IPS-18c (cell line): ENCODE results near the gene CYP11A1.
"Not testable (repeated sequence)": the region's sequence is repeated elsewhere in the genome, so short reads cannot be mapped to it uniquely, and the experiment has no call there.

ENCODE experiments used
- H3K4me3 ChIP-seq: 2 replicates; pipeline ENCODE4 v1.7.0; 2013; ENCODE audit warnings: low read depth, mild to moderate bottlenecking, low read length, moderate library complexity; ENCODE audit not compliant: insufficient read depth
- H3K9me3 ChIP-seq: one replicate; pipeline ENCODE4 v1.6.1; 2013; ENCODE audit warnings: mild to moderate bottlenecking, low read length, moderate library complexity; ENCODE audit not compliant: control insufficient read depth, insufficient read depth

The CYP11A1 gene

DNA sequence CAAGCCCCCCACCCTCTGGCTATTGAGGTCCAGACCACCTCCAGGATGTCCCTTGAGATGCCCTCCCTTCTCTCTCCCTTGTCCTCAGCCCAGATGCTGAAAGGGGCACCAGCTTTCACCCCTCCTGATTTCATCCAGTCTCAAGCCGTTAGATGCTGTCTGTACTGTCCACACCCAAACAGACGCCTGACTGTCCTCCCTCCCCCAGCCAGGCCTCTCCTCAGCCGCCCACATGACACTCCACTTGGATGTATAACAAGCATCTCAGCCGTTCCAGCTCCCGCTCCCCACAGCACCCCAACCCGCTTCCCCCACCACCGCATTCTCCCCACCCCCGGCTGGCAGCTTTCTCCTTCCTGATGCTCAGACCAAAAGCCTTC, 25.0 kb upstream of the CYP11A1 start:
- H3K9me3 ChIP-seq = no peaks in the 10 kb centered on the region
- H3K4me3 ChIP-seq = no peak overlapping the region

DNA sequence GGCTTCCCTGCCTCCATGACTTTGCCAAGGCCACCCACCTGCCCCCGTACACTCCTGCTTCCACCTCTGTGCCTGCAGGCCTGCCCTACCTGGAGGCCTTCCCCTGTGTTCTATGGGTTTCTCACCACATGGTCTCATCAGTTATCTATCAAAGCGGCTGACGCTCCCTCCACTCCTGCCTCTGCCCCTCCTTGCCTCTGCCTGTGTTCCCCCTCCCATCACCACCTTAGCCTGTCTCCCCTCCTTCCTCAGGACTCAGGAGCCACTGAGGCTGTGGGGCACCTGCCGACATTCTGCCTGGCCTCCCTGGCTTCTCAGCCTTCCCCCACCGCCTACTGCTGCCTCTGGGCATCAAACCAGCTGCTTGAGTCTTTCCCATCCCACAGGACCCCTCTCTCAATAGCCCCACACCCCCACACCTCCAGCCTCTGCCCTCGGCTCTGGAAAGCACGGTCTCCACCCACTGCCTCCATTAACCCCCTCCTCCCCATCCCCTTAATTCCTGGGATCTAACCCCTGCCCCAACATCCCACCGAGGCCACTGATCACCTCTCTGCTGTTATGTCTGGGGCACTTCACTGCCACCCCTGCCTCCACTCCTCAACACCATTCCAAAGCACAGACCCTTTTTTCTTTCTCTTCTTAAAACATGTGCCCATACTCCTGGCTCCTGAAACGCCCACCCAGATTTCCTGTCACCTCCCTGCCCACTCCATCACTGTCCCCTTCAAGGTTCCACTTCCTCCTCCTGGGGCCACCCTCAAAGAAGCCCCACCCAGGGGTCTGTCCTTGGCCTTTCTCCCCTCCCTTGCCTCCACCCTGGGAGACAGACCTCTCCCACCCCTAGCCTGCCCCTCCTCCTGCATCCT, 24.4 kb upstream of the CYP11A1 start:
- Histone ChIP-seq H3K9me3 (no peaks in the 10 kb centered on the region), H3K4me3 (no peak overlapping the region)

DNA sequence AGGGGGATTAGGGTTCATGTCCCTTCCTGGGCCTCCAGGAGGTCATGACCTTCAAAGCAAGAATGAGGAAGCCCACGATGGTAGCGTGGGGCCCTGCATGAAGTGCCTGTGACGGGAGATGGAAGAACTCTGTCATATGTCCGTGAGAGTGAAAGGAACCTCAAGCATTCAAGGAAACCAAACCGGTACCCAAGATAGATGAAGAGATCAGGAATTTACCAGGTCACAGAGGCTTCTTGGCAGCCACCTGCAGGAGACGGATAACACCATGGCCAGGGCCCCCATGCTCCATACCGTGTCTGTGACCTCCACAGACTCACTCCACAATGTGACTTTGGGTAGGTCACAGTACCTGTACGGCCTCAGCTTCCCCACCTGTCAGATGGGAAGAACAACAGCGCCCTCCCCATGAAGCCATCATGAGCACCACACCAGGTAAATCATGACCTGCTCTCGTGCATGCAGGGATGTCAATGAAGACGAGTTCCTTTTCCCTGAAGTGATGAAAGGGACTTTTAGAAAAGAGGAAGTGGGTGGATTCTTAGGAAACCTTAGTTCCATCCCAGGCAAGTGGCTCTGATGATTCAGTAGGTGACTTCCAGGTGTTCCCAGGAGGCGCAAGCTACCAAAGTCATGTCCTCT, 23.3 kb upstream of the CYP11A1 start:
- no peaks in the 10 kb centered on the region for H3K9me3 ChIP-seq
- no peak overlapping the region for H3K4me3 ChIP-seq

DNA sequence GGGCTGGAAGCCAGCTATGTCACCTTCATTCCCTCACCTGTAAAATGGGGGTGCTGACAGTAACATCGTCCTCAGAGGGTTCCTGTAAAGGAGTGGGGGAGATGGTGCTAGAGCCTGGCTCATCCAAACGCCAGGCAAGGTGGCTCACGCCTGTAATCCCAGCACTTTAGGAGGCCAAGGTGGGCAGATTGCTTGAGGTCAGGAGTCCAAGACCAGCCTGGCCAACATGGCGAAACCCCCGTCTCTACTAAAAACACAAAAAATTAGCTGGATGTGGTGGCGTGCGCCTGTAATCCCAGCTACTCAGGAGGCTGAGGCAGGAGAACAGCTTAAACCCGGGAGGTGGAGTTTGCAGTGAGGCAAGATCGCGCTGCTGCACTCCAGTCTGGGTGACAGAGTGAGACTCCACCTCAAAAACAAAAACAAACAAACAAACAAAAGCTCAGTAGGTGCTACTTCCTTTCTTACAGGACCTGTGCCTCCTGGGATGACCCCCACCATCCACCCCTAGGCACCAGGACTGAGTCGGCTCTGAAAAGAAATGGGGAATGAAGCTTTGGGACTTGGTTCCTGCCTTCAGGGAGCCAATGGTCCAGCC, 22.7 kb upstream of the CYP11A1 start:
- not testable (repeated sequence) for H3K9me3 ChIP-seq, H3K4me3 ChIP-seq

DNA sequence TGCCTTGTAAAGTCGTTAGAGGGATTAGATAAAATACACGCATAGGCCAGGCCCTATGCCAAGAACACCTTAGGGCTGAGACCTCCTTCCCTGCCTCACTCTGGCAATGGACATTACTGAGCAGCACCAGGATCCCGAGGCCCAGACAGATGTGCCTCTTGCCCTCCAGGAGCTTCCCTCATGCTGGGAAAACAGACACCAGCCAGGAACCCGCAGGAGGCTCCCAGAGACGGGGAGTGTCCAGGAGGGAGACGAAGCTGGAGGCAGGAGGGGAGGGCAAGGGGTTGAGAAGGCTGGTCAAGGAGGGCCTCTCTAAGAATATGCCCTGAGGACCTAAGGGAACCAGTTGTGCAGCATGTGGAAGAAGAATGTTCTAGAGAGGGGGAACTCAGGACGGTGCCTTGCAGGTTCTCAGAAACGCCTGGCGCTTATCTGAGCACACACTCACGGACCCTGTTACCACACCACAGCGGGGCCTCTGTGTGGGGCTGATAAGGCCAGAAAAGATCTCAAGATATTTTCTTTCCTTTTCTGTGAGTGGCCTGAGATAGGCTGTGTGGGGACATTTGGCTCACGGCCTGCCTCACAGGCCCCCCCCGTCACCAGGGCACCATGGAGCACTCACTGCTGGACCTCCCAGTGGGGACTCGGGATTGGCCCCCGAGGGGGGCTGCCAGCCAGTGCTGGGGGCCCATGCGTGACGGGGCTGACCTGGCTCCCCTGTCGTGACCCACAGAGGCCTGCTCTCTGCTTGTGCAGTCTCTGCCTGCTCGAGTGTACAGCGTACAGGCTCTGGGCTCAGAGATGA, 22.0 kb upstream of the CYP11A1 start:
- Histone ChIP-seq H3K9me3 (no peaks in the 10 kb centered on the region), H3K4me3 (no peak overlapping the region)

DNA sequence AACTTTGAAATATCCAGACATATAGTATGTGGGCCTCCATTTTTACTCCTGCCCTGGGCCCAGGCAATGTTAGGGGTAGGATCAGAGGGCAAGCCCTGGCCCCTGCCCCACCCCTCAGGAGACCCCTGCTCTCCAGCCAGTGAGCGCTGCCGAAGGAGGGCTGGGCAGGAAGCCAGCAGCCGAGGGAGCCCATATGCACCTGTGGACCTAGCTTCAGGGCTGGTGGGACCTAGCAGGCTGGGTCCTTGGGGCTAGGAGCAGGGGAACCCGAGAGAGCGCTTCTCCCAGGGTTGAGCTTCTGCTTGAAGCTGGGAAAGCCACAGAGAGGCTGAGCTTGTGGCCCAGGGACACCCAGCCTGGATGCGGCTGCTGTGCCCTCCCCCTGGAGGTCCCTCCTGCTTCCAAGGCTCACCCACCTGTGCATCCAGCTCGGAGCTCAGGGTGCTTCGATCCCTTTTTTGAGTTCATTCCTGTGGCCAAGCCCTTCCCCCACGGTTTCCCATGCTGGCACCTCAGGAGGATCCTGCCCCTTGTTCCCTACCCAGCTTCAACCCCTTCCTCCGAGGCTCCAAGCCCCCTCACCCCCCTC, 21.0 kb upstream of the CYP11A1 start:
- Histone ChIP-seq H3K4me3 (no peak overlapping the region), H3K9me3 (no peaks in the 10 kb centered on the region)

DNA sequence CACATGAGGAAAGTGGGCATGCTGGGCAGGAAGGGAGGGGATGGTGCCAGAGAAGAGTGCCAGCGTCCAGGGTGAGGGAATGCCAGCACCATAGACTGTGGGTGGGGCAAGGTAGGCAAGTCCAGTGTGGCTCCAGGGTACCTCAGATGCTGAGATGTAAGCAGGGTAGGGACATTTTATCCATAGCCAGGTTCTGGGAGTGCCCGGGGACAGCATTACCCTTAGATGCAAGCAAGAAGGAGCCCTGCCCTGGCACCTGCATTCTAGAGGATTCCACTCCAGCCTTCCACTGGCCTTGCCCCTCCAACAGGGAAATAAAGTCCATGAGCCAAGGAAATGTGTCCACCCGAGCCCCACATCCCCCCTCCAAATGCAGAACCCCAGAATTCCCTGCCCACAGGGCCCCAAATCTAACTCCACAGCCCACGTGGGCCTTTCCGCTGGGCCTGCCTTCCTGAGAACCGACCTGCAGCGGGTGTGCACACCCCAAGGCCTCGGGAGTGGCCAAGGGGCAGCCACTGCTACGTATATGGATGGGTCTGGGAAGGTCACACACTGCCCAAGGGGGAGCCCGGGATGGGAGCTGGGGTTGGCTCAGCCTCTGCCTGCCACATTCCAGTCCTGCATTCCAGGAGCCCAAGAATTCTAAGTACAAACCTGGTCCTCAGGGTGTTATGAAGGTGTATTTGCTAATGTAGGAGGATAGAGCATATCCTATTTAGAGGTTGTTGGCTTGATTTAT, 20.3 kb upstream of the CYP11A1 start:
- no peak overlapping the region for H3K4me3 ChIP-seq
- H3K9me3 ChIP-seq = no peaks in the 10 kb centered on the region

DNA sequence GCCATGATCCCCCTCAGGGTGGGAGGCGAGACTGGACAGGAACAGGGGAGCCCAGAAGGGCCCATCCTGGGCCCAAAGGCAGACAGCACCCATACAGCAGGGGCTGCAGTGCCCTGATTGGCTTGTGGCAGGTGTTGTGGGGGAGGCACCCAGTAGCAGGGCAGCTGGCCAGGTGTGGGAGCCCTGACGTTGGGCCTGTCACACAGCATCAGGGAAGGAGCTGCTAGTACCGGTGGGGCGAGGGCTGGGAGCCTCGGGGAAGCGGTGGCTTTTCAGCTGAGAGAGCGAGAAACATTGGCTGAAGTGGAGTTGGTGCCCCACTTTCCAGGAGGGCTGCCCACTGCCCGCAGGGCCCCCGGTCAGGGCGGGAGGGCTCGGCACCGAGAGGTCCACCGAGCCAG, 19.7 kb upstream of the CYP11A1 start:
- no peak overlapping the region for H3K4me3 ChIP-seq
- H3K9me3 ChIP-seq = no peaks in the 10 kb centered on the region

DNA sequence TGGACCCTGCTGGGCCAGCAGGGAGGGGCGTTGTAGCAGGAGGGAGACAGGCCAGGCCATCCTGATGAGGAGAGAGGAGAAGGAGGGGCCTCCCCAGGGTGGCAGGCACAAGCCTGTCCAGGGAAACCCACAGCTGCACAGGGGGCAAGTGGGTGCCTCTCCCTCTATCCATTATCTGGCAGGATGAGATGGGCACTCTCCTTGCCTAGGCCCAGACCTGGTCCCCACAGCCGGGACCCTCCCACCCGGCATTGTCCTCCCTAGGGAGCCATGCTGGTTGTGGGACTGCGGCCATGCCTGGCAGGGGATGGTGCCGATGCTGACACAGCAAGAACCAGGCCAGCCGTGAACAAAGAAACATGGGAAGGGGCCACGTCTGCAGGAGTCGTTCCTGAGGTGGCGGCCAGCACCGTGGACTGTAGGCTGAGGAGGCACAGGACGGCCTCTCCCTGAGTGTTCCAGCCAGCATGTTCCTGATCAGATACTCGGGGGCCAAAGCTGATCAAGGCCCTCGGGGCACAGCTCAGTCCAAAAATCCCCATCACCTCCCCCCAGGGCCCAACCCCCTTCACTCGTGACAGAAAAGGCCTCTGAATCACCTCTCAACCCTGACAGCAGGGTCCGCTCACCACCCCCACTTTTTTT, 19.2 kb upstream of the CYP11A1 start:
- H3K9me3 ChIP-seq = no peaks in the 10 kb centered on the region
- no peak overlapping the region for H3K4me3 ChIP-seq

DNA sequence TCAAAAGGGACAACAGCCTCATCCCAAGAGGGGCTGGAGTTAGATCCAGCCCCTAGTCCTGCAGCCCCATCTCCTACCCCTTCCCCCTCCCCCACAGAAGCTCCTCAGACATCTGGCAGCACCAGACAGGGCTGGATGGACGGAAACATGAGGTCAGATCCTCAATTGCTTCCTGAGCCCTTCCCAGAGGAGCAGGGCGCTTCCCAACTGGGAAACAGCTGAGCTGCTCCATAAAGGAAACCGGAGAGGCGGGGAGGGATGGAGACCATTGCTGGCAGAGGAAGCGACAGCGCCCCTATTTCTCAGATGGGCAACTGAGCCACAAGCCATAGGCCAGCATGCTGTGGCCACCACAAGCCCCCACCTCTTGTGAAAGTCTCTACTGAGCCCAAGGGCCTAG, 18.3 kb upstream of the CYP11A1 start:
- Histone ChIP-seq H3K9me3 (no peaks in the 10 kb centered on the region), H3K4me3 (no peak overlapping the region)

DNA sequence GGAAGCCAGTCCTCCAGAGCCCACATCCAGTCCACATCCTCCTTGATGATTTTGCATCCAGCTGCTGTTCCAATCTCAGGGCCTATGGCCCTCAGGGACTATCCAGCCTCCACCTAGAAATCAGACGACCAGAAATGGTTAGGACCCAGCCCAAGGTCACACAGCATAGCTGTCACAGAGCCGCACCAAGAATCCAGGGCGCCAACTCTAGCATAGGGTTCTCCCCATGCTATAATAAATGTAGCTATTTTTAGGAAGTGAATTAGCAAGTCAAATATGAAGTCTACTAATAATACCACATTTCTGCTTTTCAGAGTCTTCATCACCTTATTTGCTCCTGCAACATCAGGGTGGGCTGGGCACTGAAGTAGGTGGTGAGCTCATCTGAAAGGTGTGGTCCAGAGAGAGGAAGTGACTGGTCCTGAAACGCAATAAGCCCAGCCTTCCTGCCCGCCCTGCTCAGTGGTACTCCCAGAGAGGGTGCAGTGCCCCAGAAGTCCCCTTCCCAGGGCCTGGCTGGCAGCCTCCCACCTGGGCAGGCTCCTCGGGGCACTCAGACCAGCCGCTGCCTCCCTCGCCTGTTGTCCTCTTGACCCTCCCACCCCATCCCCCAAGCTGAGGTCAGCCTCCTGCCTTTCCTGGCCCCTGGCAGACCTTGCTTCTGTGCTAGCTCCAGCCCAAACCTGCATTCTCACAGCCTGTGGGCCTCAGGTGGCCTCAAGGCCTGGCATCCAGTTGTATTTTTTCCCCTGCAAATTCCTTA, 17.6 kb upstream of the CYP11A1 start:
- Histone ChIP-seq H3K4me3 (no peak overlapping the region), H3K9me3 (no peaks in the 10 kb centered on the region)

DNA sequence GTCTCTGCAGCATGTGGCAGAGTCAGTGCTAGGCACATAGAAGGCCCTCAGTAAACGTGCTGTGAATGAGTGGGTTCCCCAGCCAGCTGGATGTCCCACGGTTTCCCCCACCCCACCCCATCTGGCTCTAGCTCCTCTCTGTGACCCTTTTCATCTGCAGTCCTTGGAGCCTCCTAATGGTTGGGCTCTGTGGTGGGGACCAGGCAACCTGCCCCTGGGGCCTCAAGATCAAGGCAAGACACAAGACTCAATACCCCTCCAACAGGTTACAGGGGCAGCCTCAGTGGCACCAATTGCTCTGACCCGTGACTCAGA, 17.1 kb upstream of the CYP11A1 start:
- H3K9me3 ChIP-seq = no peaks in the 10 kb centered on the region
- no peak overlapping the region for H3K4me3 ChIP-seq

DNA sequence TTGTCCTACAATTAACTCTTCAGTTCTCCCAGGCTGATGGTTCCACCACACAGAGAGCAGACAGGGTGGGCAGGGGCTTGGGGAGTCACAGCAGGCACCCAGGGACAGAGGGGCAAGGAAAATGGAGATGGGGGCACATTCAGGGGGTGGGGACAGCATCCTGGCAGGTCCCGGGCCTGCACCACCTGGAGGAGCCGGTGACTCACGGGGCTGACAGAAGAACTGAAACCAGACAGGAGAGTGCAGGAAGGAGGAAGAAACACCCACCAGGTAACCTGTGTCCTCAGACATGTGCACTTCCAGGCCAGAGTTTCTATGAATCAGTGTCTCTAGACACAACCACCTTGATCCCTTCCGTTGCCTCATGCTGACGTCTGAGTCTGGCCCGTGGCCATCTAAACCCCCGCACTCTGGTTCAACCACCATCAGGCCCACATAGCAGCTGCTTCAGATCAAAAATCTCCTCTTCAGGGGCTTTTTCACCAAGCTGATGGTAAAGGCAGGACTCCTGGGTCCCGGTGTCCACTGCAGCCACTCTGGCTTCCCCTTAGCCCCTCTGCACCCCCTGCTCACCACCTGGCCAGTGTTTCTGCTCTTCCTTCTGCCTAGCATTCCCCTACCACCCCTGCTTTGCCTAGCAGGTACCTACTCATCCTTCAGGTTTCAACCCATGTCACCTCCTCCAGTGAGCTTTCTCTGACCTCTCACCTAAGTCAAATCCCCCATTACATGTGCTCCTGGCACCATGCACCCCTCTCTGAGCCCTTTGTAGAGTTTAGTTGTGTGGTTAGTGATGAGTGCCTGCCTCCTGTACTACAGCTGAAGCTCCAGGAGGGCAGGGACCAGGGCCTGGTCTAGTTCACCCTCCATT, 16.5 kb upstream of the CYP11A1 start:
- no peaks in the 10 kb centered on the region for H3K9me3 ChIP-seq
- no peak overlapping the region for H3K4me3 ChIP-seq

DNA sequence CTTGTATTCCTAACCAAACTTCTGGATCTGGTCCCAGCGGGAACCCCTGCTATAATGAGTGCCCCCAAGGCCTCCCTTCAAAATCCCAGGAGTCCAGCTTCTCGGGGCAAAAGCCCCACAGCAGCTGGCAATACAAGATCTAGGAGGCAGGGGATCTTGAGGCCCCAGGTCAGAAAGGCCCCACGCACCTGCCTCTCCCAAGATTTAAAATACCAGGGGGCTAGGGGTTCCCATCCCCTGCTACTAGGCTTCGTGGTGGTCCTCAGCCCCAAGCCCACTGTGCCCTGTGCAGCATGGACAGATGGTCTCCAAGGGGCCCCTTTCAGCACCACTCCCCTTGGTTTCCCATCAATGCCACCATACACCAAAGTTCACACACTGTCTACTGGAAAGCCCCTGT, 15.8 kb upstream of the CYP11A1 start:
- no peaks in the 10 kb centered on the region for H3K9me3 ChIP-seq
- H3K4me3 ChIP-seq = no peak overlapping the region
